GM19043 (cell line): ENCODE results near the gene FHOD3.

Experiments used
- ATAC-seq: cut with Tn5 transposase; IDR thresholded peaks from one replicate; pipeline ENCODE4 v1.9.1; 2021; ENCODE audit warnings: low read depth; ENCODE audit not compliant: unreplicated experiment

The FHOD3 gene

DNA sequence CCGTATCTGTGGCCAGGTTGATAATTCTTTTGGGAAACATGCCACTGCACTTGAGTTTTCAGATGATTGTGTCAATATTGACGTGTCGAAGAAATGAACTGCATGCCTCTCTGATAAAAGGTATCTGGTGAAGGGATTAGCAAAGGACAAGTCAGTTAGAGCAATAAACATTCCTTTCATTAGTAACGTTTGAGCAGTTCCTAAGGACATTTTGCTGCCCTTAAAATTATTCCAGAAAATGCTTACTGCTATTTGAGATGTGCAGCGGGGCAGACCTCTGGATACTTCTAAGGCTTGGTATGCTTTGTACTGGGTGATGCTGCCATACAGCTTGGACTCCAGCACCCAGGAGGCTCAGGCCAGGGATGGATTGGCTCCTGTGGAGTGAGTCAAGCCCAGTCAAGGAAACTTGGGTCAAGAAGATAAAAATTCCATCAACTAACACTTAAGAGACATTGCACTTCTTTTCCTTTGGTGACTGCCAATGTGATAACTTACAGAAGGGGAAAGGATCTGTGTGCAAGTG lies 166.7 kb downstream of the FHOD3 start:
- no peak for ATAC-seq

- ATAC-seq: no peak
Measured at GRCh38 chr18:36465276-36465675, 167.8 kb downstream of the FHOD3 start.

- no peak for ATAC-seq
Measured at GRCh38 chr18:36465970-36466369, 168.5 kb downstream of the FHOD3 start.

- ATAC-seq: no peak
Measured at GRCh38 chr18:36467614-36468013, 170.1 kb downstream of the FHOD3 start.

- no peak for ATAC-seq
Measured at GRCh38 chr18:36468161-36468560, 170.6 kb downstream of the FHOD3 start.

GRCh38 chr18:36469461-36469860 lies 171.9 kb downstream of the FHOD3 start:
- ATAC-seq: no peak

DNA sequence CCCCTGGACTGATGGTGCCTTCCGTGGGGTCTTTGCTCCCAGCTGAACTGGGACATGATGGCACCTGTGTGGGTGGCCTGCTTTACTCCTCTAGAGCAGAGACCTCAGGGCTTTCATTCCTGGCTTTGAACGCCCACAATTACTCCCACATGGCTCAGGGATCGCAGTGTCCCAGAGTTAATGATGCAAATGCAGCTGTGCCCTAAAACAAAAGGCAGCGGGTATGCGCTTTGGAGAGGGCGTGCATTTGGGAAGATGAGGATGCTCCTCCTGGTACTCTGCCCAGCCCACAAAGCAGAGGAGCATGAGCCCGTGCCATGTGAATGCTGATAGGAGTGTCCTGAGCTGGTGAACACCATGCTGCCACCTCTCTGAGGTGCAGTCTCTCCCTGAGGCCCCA lies 173.4 kb downstream of the FHOD3 start:
- no peak for ATAC-seq

DNA sequence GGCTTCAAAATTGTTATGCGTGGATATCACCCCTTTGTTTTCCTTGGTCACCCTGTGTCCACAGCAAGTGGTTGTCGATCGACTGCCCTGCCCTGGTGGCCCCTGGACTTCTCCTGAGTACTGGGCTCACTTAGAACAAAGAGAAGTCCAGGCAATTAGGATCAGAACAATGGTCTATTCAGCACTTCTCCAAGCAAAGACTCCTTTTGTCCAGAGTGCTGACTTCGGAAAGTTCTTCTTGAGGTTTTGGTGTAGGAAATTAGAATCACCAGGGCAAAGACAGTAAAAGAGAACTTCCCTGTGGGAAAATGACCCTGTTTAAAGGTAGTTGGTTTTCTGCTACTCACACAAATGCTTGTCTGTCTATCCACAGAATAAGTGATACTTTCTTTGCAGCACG lies 173.9 kb downstream of the FHOD3 start:
- no peak for ATAC-seq

GRCh38 chr18:36476433-36476832 lies 178.9 kb downstream of the FHOD3 start:
- no peak for ATAC-seq

- no peak for ATAC-seq
Measured at GRCh38 chr18:36477776-36478175, 180.3 kb downstream of the FHOD3 start.

DNA sequence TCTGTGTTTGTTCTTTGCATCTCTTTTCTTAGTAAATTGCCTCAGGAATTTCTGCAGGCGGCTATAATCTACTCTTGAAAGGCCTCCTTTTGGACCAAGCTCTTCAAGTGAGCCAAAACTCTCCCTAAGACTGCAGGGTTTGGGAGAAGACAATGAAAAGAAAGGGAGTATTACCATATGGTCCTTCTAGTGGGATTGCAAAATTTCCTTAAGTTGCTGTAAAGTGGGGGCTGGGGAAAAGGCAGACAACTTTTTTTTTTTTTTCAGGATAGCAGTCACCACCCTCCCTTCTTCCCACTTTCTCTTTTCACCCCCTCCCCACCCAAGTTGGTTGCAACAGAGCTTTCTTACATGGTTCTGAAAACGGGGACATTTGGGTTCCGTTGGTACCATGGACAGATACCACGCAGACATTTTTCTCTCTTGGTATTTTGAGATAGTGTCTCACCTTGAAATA lies 183.7 kb downstream of the FHOD3 start:
- ATAC-seq: no peak

- ATAC-seq: no peak
Measured at GRCh38 chr18:36481935-36482334, 184.4 kb downstream of the FHOD3 start.

DNA sequence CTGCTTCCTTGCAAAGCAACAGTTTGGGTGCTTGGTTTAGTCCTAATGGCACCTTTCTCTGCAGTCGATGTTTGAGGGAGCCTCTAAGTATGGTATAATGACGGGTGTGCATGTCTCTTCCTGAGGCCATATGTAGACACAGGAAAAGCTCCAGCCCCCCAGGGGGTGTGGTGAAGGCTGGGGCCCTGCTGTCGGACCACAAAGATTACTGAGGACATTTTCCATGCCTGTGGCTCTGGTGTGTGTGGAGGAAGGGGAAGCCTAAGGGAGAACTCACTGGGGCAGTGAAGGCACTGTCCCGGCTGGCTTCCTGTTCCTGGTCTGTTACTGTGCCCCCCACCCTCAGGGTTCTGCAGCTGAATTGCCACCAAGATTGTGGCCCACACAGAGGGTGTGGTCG lies 187.1 kb downstream of the FHOD3 start:
- ATAC-seq: no peak

DNA sequence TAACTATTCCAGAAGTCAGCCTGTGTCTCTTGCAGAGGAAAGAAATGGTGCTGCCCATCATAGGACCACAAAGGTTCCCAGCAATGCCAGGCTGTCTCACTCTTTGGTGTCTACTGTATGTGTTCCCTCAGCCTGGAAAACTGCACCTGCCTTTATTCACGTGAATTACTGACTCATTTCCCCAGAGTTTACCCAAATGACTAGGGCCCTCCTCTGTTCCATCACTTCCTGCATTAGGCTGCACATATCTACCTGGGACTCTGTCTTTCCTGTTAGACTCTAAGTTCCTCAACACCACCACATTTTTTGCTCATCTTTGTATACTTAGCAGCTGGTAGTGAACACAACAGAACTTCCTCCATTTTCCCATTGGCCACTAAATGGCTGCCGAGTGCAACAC lies 188.3 kb downstream of the FHOD3 start:
- no peak for ATAC-seq

DNA sequence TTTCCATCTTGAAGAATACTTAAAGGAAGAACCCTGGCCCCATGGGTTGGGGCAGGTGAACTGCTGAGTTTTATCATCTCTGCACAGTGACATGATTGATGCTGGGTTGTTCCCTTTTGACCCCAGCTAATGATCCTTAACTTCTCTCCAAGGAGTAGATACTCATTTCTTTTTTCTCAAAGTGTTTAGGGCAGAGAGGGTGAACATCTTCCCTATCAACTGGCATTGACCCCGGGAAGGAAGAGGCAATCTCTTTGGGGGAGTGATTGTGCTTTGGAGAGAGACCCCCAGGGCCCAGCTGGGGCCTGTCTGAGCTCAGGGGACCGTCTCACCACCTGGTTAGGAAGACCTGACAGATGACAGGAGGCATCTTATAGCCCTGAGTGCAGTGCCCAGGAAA lies 190.6 kb downstream of the FHOD3 start:
- ATAC-seq: no peak

DNA sequence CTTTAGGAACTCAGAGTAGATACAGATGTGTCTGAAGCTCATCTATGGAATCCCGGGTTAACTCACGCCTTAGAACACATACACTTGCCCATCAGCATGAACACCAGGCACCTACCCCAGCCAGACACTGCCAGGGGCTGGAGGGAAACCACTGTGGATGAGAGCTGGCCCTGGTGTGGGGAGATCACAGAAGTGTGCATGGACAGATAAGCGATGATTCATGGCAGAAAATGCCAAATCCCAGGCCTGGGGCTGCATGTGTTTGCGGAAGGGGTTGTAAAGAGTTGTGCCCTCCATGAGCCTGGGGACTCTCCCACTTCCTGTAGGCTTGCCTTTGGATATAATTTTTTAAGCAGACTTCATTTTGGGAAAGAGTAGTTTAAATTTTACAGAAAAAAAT lies 193.4 kb downstream of the FHOD3 start:
- ATAC-seq: no peak

GRCh38 chr18:36492604-36493329 lies 195.3 kb downstream of the FHOD3 start:
- no peak for ATAC-seq

- ATAC-seq: no peak
Measured at GRCh38 chr18:36493349-36494159, 196.0 kb downstream of the FHOD3 start.

DNA sequence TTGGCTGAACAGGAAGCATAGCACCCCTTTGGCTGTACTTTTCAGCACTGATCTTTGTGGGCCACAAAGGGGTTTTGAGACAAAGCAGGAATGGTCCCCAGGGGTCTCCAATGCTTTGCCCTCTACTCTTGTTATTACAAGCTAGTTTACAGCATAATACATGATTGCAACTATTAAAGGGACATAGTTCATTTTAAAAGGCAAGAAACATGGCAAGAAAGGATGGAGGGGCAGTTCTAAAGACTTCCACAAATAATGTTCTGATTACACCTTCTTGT lies 196.6 kb downstream of the FHOD3 start:
- ATAC-seq: no peak

- no peak for ATAC-seq
Measured at GRCh38 chr18:36496022-36496421, 198.5 kb downstream of the FHOD3 start.

- peak; percentile 58 for ATAC-seq
Measured at GRCh38 chr18:36499938-36500337, 202.4 kb downstream of the FHOD3 start.

DNA sequence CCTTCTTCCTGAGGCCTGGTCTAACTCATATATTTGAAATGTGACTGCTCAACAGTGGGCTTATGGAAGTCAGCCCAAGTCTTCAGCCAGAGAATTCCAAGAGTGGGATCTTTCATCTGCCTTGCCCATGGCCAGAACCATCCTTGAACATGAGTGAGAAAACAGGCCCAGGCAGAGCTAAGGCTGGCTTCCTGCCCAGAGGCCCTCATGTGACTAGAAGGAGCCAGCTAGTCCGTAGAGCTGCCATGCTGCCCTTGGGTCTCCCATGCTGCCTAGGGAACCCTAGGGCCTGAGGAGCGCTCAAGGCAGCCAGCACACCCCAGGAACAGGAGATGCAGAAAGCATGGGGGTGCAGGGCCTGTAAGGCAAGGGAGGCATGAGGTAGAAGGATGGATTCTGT lies 203.6 kb downstream of the FHOD3 start:
- ATAC-seq: no peak
